ENCODE results near the gene ACTA2.

GRCh38 chr10:88980800-88981199, 28.2 kb upstream of the ACTA2 start:
- TF ChIP-seq CTCF (IDR thresholded peaks at IDR 0.05; ENCODE audit: low read length) (no peak), EZH2 (optimal IDR thresholded peaks at IDR 0.05; ENCODE audit: low read depth, low read length) (no peak), EZH2phosphoT487 (IDR thresholded peaks at IDR 0.05; ENCODE audit: low read length) (no peak)

Measured in MM.1S (cell line).